IgD-negative memory B cell (primary cell): Measurements from ENCODE around the gene SHMT2. TPM values are rescaled to one million over a fixed set of nuclear protein-coding genes. Genes with fewer than 3 reads are reported as not detected.

ENCODE experiments used
- H3K27ac Mint-ChIP-seq, 3 donors: one replicate each; pipeline ENCODE4 v1.8.0; 2020 to 2022; ENCODE audit warnings: mild to moderate bottlenecking in 3 of 3, mixed read lengths in 3 of 3, moderate library complexity in 1 of 3
- H3K27me3 Mint-ChIP-seq: one replicate; pipeline ENCODE4 v1.8.0; 2021; ENCODE audit warnings: mixed read lengths
- H3K36me3 Mint-ChIP-seq: one replicate; pipeline ENCODE4 v1.8.0; 2020; ENCODE audit warnings: mild to moderate bottlenecking, mixed read lengths
- H3K4me1 Mint-ChIP-seq, 3 donors: one replicate each; pipeline ENCODE4 v1.8.0; 2020 to 2022; ENCODE audit warnings: mixed read lengths in 3 of 3, mild to moderate bottlenecking in 1 of 3
- H3K4me3 Mint-ChIP-seq, 4 donors: one replicate each; pipeline ENCODE4 v1.8.0; 2020 to 2022; ENCODE audit warnings: mild to moderate bottlenecking in 4 of 4, mixed read lengths in 4 of 4, moderate library complexity in 3 of 4
- H3K9me3 Mint-ChIP-seq, 3 donors: one replicate each; pipeline ENCODE4 v1.8.0; 2020 to 2021; ENCODE audit warnings: mixed read lengths in 3 of 3, mild to moderate bottlenecking in 1 of 3
- polyA plus RNA-seq: library from polyadenylated mRNA; unstranded; fragments of 300-500 nt; fragmentation: Illumina TruSeq; gene quantifications from one replicate; pipeline ENCODE4 v1.2.3, GENCODE V29; 2021

Gene SHMT2
- polyA plus RNA-seq, 1 donor from 2014 or later, result 176 TPM

- Mint-ChIP-seq H3K4me3 (peak overlapping the region; percentile 88 to 96 (median 94)), H3K4me1 (peaks cover 36 to 47% (median 41%) of the 10 kb centered on the region in 3 donors), H3K27me3 (peaks cover 49% of the 10 kb centered on the region), H3K9me3 (no peaks in the 10 kb centered on the region), H3K36me3 (no peaks in the 10 kb centered on the region), H3K27ac (peak overlapping the region; percentile 85 to 98 (median 96))
Measured at GRCh38 chr12:57241402-57242310, 12.1 kb downstream of the SHMT2 start.

DNA sequence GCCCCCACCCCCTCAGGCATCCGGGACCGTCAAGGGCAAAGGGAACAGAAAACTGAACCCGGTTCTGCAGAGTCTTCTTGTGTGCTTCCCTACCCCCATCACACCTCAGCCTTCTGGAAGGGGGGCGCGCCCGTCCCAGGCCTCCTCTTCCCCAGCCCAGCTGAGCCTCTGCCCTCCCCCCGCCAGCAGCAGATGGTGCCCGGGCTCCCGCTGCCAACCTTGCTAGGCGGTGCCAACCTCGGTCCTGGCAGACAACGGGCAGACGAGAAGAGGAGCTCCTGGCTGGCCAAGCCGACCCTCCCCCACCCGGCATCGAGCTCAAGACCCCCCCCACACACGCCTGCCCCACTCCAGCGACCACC lies 12.8 kb downstream of the SHMT2 start:
- H3K9me3 Mint-ChIP-seq, result no peaks in the 10 kb centered on the region
- peaks cover 34 to 42% (median 38%) of the 10 kb centered on the region in 3 donors for H3K4me1 Mint-ChIP-seq
- H3K36me3 Mint-ChIP-seq, result no peaks in the 10 kb centered on the region
- peaks cover 43% of the 10 kb centered on the region for H3K27me3 Mint-ChIP-seq
- peak overlapping the region; percentile 88 to 96 (median 94) for H3K4me3 Mint-ChIP-seq
- peak overlapping the region; percentile 85 to 98 (median 96) for H3K27ac Mint-ChIP-seq

DNA sequence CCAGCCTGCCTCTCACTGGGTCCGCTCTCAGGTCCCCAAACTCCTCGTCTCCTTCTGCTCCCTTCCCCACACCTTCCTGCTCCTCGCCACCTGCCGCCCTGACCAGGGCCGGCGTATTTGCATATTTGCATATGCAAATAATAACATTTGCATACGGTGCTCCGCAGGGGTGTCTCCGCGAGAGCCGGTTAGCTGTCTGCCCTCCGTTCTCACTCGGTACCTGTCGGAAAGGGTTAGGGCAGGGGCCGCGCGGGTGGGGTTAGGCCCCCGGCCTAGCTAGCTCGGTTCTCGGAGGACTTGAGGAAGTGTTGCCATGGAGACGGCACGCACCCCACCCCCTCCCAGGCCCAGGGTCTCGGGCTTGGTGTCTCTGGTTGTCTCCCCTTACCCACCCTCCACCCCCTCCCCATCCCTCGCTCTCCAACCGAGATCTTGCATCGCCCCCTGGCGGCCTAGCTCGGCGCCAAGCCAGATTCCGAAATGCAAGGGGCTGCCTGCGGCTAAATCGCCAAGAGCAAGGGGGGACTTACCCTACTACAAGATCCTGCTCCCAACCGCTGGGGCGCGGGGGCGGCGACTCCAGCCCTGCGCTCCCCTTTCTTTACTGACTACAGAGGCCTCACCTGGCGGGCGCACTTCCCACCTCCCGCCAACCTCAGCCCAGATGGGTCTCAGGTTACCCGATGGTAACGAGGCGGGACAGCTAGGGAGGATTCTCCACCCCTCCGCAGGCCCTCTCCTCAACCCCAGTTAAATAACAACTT lies 13.4 kb downstream of the SHMT2 start:
- Mint-ChIP-seq H3K36me3 (no peaks in the 10 kb centered on the region), H3K27ac (peak overlapping the region; percentile 85 to 98 (median 96)), H3K27me3 (peaks cover 38% of the 10 kb centered on the region), H3K9me3 (no peaks in the 10 kb centered on the region), H3K4me3 (peak overlapping the region; percentile 88 to 96 (median 94)), H3K4me1 (peaks cover 31 to 38% (median 34%) of the 10 kb centered on the region in 3 donors)

- Mint-ChIP-seq H3K9me3 (no peaks in the 10 kb centered on the region), H3K36me3 (peaks cover 2% of the 10 kb centered on the region), H3K27ac (peak overlapping the region; percentile 54 to 96 (median 59)), H3K27me3 (peaks cover 34% of the 10 kb centered on the region), H3K4me3 (peak overlapping the region; percentile 88 to 96 (median 94)), H3K4me1 (peaks cover 30 to 40% (median 35%) of the 10 kb centered on the region in 3 donors)
Measured at GRCh38 chr12:57243521-57244311, 14.2 kb downstream of the SHMT2 start.

- peaks cover 31% of the 10 kb centered on the region for H3K27me3 Mint-ChIP-seq
Measured at GRCh38 chr12:57244312-57244696, 14.8 kb downstream of the SHMT2 start.

DNA sequence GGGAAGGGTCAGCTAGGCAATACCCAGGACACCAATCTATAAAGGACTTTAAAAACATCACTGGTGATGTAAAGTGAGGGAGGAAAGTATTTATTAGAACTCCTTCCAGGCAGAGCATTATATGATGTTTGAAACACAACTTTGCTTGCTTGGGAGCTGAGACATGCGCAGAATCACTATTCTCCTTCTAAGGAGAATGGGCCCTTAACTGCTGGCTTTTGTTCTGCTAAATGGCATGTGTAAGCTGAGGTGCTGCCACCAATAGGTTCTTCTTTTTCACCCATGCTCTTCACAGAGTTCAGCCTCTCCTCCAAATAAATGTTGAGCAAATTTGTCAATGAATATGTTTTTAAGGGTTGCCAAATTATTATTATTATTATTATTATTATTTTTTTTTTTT lies 17.5 kb downstream of the SHMT2 start:
- Mint-ChIP-seq H3K27me3 (peaks cover 9% of the 10 kb centered on the region), H3K4me3 (no peak overlapping the region), H3K9me3 (no peaks in the 10 kb centered on the region), H3K36me3 (peaks cover 2% of the 10 kb centered on the region), H3K4me1 (peaks cover 16% of the 10 kb centered on the region in 3 donors), H3K27ac (no peak overlapping the region)

More at GRCh38 chr12:57244312-57244696, 14.8 kb downstream of the SHMT2 start:
- Mint-ChIP-seq H3K27ac (peak overlapping the region in 2 of 3 donors; percentile 65 to 96), H3K4me3 (peak overlapping the region in 3 of 4 donors; percentile 18 to 88 (median 84)), H3K9me3 (no peaks in the 10 kb centered on the region), H3K36me3 (peaks cover 2% of the 10 kb centered on the region), H3K4me1 (peaks cover 33 to 39% (median 36%) of the 10 kb centered on the region in 3 donors)

DNA sequence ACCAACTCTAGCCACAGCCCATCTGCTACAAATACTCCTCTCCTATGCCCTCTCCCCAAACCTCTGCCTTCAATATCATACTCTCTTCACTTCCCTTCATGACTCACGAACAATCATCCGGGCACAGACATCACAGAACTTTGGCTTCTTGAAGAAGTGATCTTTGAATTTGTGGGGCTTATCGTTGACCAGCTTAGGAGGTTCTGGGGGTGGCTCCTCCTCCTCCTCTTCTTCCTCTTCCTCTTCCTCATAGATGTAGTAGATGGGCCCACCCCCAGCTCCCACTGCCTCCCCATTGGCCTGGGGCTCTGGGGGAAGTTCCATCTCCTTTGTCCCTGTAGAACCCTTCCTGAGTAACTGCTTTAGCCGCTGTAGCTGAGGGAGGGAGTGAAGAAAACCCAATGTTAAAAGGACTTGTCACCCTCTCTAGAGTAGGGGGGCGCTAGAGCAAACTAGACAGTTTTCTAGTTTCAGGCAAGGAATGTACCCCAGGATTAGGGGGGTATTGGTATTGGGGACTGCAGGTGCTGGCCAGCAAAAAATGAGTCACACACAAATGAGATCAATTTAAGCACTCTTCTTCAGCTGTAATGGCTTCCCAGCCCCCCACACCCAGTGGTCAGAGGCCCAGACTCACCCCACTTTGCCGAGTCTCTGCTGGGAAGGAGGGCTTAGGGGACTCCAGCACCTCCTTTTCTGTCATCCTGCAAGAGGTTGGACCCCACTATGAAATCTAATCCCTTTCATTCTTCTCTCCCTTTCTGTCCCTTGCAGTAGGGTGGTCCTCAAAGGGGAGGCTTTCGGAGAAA lies 19.6 kb downstream of the SHMT2 start:
- Mint-ChIP-seq H3K36me3 (peaks cover 8% of the 10 kb centered on the region), H3K9me3 (no peaks in the 10 kb centered on the region), H3K27me3 (peaks cover 3% of the 10 kb centered on the region), H3K27ac (no peak overlapping the region), H3K4me1 (peaks cover 5 to 8% (median 7%) of the 10 kb centered on the region in 3 donors), H3K4me3 (peak overlapping the region; percentile 10 to 69 (median 35))

DNA sequence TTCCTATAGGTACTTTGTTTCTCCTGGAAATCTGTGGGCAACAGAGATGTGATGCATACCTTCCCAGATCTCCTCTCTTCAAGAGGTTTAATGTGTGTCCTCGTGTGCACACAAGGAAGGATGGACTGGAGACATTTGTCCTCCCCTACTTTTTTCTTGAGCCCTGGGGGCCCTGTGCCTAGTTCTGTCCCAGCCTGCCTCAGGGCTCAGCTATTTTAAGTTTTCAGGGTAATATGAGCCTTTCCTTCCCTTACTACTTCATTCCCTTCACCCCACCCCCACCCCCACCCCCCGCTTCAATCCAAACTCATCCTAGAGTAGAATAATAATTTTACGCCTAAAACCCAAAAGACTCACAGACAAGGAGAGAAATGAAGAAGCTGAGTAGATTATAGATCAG lies 21.0 kb downstream of the SHMT2 start:
- peaks cover 5 to 8% (median 6%) of the 10 kb centered on the region in 3 donors for H3K4me1 Mint-ChIP-seq
- peaks cover 8% of the 10 kb centered on the region for H3K36me3 Mint-ChIP-seq
- no peaks in the 10 kb centered on the region for H3K27me3 Mint-ChIP-seq
- no peaks in the 10 kb centered on the region for H3K9me3 Mint-ChIP-seq
- no peak overlapping the region for H3K27ac Mint-ChIP-seq
- H3K4me3 Mint-ChIP-seq, result peak overlapping the region in 1 of 4 donors; percentile 28

GRCh38 chr12:57250956-57251355 lies 21.4 kb downstream of the SHMT2 start, which contains the start of gene STAC3:
Gene STAC3, minus strand, starts transcription at chr12:57251187. Its CDS starts 1,551 bp downstream, at chr12:57249636.
- H3K4me1 Mint-ChIP-seq, result peaks cover 5 to 8% (median 6%) of the 10 kb centered on the region in 3 donors
- no peaks in the 10 kb centered on the region for H3K27me3 Mint-ChIP-seq
- no peaks in the 10 kb centered on the region for H3K9me3 Mint-ChIP-seq
- H3K27ac Mint-ChIP-seq, result no peak within 1 kb of the TSS
- peak within 1 kb of the TSS in 1 of 4 donors; percentile 28 for H3K4me3 Mint-ChIP-seq
- H3K36me3 Mint-ChIP-seq, result peaks cover 8% of the 10 kb centered on the region

GRCh38 chr12:57254506-57255280 lies 25.2 kb downstream of the SHMT2 start:
- Mint-ChIP-seq H3K36me3 (peaks cover 6% of the 10 kb centered on the region), H3K27me3 (no peaks in the 10 kb centered on the region), H3K9me3 (no peaks in the 10 kb centered on the region), H3K27ac (no peak overlapping the region), H3K4me3 (no peak overlapping the region), H3K4me1 (no peaks in the 10 kb centered on the region)

- no peaks in the 10 kb centered on the region for H3K27me3 Mint-ChIP-seq
- H3K4me3 Mint-ChIP-seq, result no peak overlapping the region
- H3K36me3 Mint-ChIP-seq, result peaks cover 6% of the 10 kb centered on the region
- no peaks in the 10 kb centered on the region for H3K4me1 Mint-ChIP-seq
- no peaks in the 10 kb centered on the region for H3K9me3 Mint-ChIP-seq
- H3K27ac Mint-ChIP-seq, result no peak overlapping the region
Measured at GRCh38 chr12:57255916-57256315, 26.4 kb downstream of the SHMT2 start.

DNA sequence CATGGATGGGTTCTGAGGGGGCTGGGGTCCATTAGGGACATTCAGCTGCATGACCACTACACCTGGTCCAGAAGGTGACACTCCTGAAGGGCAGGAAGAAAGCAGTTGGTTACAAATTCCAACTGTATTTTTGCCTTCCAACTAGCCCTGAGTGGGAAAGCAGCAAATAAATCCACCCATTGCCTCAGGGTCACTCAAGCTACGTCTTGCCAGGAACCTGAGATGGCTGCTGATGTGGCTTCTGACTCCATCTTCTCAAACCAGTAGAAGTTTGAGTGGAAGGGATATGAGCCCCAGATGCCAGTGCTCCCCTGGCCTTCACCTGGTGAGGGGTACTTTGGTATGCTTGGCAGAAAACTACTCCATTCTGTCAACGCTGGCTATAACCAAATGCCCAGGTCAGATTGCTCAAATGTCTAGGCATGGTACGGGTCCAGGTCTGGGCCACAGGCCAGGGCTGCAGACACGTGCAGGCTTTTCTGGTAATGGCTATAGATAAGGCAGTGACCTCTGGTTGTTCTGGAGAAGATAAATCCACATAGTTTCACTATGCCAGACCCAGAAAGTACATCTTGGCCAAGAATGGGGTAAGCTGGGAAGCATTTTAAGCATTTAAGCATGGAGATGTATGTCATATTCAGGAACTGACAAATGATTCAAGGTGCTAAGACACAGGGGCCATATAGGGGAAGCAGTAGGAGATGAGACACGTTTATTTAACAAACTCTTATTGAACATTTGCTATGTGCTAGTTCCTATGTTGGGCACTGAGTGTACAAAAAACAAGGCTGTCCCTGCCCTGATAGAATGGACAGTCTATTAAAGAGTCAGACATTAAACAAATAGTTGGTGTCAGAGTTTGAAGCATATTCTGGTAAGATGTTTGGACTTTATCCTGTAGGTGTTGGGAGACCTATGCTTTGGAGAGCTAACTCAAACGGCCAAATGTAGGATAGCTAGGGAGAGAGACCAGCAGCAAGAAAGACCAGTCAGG lies 29.8 kb downstream of the SHMT2 start:
- H3K36me3 Mint-ChIP-seq, result no peaks in the 10 kb centered on the region
- no peak overlapping the region for H3K27ac Mint-ChIP-seq

More for the DNA sequence above, 29.8 kb downstream of the SHMT2 start:
- Mint-ChIP-seq H3K4me1 (peaks cover 0 to 7% (median 4%) of the 10 kb centered on the region in 3 donors), H3K4me3 (no peak overlapping the region), H3K9me3 (no peaks in the 10 kb centered on the region), H3K27me3 (no peaks in the 10 kb centered on the region)
